Left lung (tissue), 10 donors: Measurements from ENCODE around the gene RAPGEF1. TPM values are rescaled to one million over a fixed set of nuclear protein-coding genes. Genes with fewer than 3 reads are reported as not detected.

Experiments used
- ATAC-seq: fragments of 200-7000 bp; cut with Tn5 transposase; one replicate; pipeline ENCODE4 v1.9.1; 2020; ENCODE audit warnings: moderate library complexity
- DNase-seq, 4 donors: peaks; one replicate each; pipeline ENCODE4 v3.0.0-alpha.2; 2013 to 2020
- H3K27ac ChIP-seq, 2 donors: fragments of 200-600 bp; sonication (generic) in 1 of 2; one replicate each; pipeline versions ENCODE4 v1.5.0 to v1.8.0; 2020 to 2021
- H3K27me3 ChIP-seq, 2 donors: fragments of 200-600 bp; sonication (generic) in 1 of 2; one replicate each; pipeline versions ENCODE4 v1.5.0 to v1.8.0; 2020 to 2021
- H3K36me3 ChIP-seq, 2 donors: fragments of 200-600 bp; sonication (generic) in 1 of 2; one replicate each; pipeline versions ENCODE4 v1.5.0 to v1.8.0; 2020 to 2021
- H3K4me1 ChIP-seq, 2 donors: fragments of 200-600 bp; one replicate each; pipeline ENCODE4 v1.8.0; 2021
- H3K4me3 ChIP-seq, 2 donors: fragments of 200-600 bp; sonication (generic) in 1 of 2; one replicate each; pipeline versions ENCODE4 v1.5.0 to v1.8.0; 2020 to 2021; ENCODE audit warnings: mild to moderate bottlenecking in 1 of 2
- H3K9me3 ChIP-seq, 2 donors: fragments of 200-600 bp; sonication (generic) in 1 of 2; one replicate each; pipeline versions ENCODE4 v1.5.0 to v1.8.0; 2020 to 2021
- intact Hi-C, 2 donors: fragments of 100-400 bp; cut with DNase I; formaldehyde crosslinking; loops; one replicate each; pipeline versions ENCODE4 v1.11.2 to v1.14.2; 2022
- polyA plus RNA-seq, 6 donors: library from polyadenylated mRNA; unstranded; fragments of 120-200 nt; gene quantifications; one replicate each; pipeline ENCODE4 v1.2.1, GENCODE V29; 2013; ENCODE audit not compliant: insufficient read length in 6 of 6
- total RNA-seq, 2 donors: library from RNA; stranded (reverse); fragmentation: NEBNext Ultra II Directional; extraction: Animal tissue kit (Norgen Biotek cat#: 25700); gene quantifications; one replicate each; pipeline ENCODE4 v1.2.1, GENCODE V29; 2021
- TF ChIP-seq, protein P1 (sequence below), 2 donors: fragments of 200-600 bp; sonication (generic) in 1 of 2; IDR thresholded peaks; one replicate each; pipeline versions ENCODE4 v1.5.0 to v1.8.0; 2021; ENCODE audit warnings: antibody characterized with exemption in 2 of 2
- donor health status: DM: no; HTN: yes; CAD: no.
- donor health status: DM: no; HTN: no; CAD: no.

The RAPGEF1 gene
- total and polyA plus RNA-seq, 8 donors: 37.5 to 112 (median 45.6) TPM

DNA sequence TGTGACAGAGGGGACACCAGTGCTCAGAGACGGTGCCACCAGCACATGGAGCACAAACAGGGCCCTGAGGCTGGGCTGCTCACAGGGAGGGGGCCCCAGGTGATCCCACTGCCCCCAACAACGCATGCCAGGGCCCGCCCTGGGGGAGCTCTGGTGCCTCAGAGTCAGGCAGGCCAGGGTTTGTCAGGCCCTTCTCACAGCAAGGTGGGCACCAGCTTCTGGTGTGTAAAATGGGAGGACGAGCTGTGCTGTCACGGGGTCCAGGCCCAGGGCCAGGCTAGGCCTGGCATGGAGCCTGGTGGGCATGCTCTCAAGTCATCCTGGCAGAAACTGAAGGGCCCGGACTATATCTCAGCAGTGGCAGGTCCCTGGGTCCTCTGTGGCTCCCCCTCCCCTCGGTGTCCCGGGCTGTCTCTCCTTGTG lies 160.1 kb downstream of the RAPGEF1 start:
- TF ChIP-seq, protein P1, sequence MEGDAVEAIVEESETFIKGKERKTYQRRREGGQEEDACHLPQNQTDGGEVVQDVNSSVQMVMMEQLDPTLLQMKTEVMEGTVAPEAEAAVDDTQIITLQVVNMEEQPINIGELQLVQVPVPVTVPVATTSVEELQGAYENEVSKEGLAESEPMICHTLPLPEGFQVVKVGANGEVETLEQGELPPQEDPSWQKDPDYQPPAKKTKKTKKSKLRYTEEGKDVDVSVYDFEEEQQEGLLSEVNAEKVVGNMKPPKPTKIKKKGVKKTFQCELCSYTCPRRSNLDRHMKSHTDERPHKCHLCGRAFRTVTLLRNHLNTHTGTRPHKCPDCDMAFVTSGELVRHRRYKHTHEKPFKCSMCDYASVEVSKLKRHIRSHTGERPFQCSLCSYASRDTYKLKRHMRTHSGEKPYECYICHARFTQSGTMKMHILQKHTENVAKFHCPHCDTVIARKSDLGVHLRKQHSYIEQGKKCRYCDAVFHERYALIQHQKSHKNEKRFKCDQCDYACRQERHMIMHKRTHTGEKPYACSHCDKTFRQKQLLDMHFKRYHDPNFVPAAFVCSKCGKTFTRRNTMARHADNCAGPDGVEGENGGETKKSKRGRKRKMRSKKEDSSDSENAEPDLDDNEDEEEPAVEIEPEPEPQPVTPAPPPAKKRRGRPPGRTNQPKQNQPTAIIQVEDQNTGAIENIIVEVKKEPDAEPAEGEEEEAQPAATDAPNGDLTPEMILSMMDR (IDR thresholded peaks at IDR 0.05): no peak
- Histone ChIP-seq H3K27ac (no peak overlapping the region), H3K36me3 (peaks cover 0 to 100% of the 10 kb centered on the region in 2 donors), H3K4me1 (peaks cover 0 to 16% of the 10 kb centered on the region in 2 donors), H3K9me3 (no peaks in the 10 kb centered on the region), H3K27me3 (no peaks in the 10 kb centered on the region), H3K4me3 (no peak overlapping the region)
- ATAC-seq: no peak
- intact Hi-C loops: no loop called here
- DNase-seq: peak in 1 of 4 donors; percentile 62

DNA sequence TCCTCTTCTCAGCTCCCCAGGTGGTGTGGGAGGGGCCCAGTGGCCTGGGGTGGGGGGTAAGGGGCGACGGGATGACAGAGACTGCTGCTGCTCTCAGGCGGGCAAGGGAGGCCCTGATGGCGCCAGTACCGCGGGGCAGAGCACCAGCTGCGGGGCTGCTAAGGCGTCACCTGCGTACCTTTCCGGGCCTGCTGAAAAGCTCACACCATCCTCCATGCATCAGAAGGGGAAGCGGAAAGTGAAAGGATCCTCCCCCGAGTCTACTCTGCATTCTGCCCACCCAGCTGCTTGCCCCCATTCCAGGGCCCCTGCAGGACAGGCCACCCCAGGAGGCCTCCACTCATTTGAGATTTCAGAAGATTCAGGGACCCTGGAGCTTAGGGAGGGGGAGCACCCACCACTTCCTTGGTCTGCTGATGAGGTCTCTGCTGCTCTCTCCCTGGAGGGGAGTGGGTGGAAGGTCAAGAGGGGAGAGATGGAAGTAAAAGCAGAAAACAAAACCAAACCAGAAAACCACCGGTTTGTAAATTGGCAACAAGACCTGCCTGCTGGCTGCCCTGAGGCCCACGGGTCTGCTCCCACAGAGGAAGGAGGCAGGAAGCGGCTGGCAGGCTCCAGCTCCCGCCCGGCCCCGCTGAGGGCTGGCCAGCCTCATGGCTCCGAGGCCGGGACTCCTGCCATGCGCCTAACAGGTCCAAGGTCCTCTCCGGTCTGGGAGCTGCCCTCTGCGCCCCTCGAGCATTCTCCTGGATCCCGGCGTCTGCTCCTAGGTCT lies 161.0 kb downstream of the RAPGEF1 start:
- peaks cover 0 to 7% of the 10 kb centered on the region in 2 donors for H3K4me1 ChIP-seq
- peak in 1 of 4 donors; percentile 80 for DNase-seq
- no peak overlapping the region for H3K27ac ChIP-seq
- H3K27me3 ChIP-seq: no peaks in the 10 kb centered on the region
- no peaks in the 10 kb centered on the region for H3K9me3 ChIP-seq
- TF ChIP-seq, protein P1 (IDR thresholded peaks at IDR 0.05): no peak
- H3K36me3 ChIP-seq: peaks cover 0 to 100% of the 10 kb centered on the region in 2 donors
- H3K4me3 ChIP-seq: no peak overlapping the region
- intact Hi-C loops: no loop called here
- ATAC-seq: no peak

DNA sequence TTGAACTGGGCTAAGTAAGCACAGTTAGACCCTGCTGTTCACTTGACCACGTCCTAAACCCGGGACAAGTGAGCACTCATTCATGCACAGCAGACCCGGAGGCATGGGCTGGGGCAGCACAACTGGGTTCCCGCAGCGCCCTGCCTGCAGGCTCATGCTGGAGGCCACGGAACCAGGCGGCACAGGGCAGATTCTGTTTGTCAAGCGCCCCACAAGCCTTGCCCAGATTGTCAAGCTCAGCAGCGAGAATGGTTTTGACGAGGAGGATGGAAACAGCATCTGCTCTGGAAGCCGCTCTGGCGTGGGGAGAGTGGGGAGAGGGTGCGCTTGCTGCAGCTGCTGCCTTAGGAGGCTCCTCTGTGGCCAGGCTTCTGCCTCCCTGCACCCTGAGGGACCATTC lies 161.9 kb downstream of the RAPGEF1 start:
- Histone ChIP-seq H3K9me3 (no peaks in the 10 kb centered on the region), H3K4me1 (peaks cover 0 to 6% of the 10 kb centered on the region in 2 donors), H3K27ac (no peak overlapping the region), H3K27me3 (no peaks in the 10 kb centered on the region), H3K4me3 (no peak overlapping the region), H3K36me3 (peaks cover 0 to 94% of the 10 kb centered on the region in 2 donors)
- DNase-seq: peak in 1 of 4 donors; percentile 59
- intact Hi-C loops: no loop called here
- TF ChIP-seq, protein P1 (IDR thresholded peaks at IDR 0.05): no peak
- ATAC-seq: no peak

DNA sequence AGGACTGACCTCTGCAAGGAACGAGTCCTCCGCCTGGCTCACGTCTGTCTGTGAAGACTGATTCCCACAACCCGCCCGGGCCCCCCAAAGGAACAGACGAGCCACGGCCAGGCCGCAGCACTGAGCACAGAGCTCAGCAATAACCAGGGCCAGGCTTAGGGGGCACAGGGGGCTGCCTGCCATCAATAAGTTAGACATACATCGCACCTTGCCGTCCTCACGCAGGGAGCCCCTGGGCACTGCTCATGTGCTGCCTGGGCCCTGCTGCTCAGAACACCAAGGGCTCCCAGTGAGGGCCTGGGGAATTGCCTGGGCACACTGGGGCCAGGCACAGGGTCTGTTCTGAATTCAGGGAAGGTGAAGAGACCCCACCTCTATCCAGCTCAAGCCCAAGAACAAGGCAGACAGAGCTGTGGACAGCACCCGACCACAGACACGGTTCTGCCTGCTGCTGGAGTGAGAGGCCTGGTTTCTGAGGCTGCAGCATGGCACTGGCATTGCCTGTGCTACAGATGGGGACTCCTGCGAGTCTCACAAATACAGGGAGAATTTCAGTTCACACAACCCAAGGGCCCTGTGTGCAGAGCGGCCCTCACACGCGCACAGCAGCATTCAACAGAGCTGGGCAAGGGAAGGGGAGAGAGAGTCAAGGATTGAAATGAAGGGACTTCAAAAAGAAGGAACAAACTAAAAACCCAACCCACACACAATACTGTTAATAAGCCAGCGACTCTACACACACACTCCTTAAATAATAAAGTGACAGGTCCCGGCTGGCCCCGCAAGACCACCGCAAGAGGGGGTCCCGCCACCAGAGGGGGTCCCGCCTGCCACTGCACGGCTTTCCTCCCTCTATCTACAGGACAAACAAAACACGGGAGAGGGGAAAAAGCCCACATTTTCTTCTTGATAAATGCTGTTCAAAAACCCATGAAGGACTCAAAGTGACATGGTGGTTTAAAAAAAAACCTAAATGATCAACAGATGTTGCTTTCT lies 162.6 kb downstream of the RAPGEF1 start:
- Histone ChIP-seq H3K9me3 (no peaks in the 10 kb centered on the region), H3K36me3 (peaks cover 0 to 93% of the 10 kb centered on the region in 2 donors), H3K4me1 (peaks cover 0 to 6% of the 10 kb centered on the region in 2 donors), H3K27ac (no peak overlapping the region), H3K27me3 (no peaks in the 10 kb centered on the region), H3K4me3 (no peak overlapping the region)
- DNase-seq: peak in 1 of 4 donors; percentile 65
- no peak for ATAC-seq
- intact Hi-C loops: no loop called here
- TF ChIP-seq, protein P1 (IDR thresholded peaks at IDR 0.05): no peak
